ENCODE results near the gene RPTOR.

The RPTOR gene

DNA sequence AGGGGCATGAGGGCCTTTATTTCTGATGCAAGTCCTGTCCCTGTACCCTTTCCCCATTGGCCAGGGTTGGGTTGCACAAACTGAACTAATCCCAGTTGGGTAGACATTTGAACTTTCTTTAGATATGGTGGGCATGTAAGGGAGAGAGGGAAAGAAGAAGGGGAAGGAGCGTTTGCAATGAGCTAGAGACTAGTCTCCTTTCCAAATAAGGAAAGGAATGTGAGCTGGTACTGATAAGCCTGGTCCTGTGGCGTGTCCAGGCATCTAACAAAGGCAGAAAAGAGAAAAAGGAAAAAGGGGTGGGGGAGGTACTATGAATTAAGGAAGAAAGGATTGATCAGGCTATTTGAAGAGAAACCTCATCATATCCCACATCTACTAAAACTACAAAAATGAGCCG is 467.3 kb downstream of the RPTOR start:
- TF ChIP-seq, protein P1, sequence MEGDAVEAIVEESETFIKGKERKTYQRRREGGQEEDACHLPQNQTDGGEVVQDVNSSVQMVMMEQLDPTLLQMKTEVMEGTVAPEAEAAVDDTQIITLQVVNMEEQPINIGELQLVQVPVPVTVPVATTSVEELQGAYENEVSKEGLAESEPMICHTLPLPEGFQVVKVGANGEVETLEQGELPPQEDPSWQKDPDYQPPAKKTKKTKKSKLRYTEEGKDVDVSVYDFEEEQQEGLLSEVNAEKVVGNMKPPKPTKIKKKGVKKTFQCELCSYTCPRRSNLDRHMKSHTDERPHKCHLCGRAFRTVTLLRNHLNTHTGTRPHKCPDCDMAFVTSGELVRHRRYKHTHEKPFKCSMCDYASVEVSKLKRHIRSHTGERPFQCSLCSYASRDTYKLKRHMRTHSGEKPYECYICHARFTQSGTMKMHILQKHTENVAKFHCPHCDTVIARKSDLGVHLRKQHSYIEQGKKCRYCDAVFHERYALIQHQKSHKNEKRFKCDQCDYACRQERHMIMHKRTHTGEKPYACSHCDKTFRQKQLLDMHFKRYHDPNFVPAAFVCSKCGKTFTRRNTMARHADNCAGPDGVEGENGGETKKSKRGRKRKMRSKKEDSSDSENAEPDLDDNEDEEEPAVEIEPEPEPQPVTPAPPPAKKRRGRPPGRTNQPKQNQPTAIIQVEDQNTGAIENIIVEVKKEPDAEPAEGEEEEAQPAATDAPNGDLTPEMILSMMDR (IDR thresholded peaks at IDR 0.05; ENCODE audit: low read depth, low read length), result no peak
- H3K4me3 ChIP-seq (ENCODE audit: low read depth, low read length), result no peak overlapping the region

DNA sequence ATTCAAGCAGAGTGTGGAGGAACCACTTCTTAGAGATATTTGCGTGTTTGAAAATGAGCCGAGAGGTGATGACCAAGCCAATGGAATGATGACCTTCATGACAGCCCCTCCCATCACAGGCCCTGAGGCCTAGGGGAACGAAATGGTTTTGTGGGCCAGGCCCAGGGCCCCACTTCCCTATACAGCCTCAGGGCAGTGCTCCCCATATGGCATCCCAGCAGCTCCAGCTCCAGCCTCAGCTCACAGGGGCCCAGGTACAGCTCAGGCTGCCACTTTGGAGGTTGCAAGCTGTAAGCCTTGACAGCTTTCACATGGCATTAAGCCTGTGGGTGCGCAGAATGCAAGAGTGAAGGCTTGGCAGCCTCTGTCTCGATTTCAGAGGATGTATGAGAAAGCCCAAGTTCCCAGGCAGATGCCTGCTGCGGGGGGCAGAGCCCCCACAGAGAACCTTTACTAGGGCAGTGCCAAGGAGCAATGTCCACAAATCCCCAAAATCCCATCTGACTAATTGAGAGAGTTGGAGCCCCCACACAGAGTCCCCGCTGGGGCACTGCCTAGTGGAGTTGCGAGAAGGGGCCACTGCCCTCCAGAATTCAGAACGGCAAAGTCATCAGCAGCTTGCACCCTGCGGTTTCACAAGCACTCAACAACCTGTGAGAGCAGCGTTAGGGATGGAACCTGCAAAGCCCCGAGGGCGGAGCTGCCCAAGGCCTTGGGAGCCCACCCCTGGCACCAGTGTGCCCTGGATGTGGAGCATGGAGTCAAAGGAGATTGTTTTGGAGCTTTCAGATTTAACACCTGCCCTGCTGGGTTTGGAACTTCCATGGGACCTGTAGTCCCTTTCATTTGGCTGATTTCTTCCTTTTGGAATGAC is 468.2 kb downstream of the RPTOR start:
- no peak overlapping the region for H3K4me3 ChIP-seq (ENCODE audit: low read depth, low read length)
- TF ChIP-seq, protein P1 (IDR thresholded peaks at IDR 0.05; ENCODE audit: low read depth, low read length), result no peak

DNA sequence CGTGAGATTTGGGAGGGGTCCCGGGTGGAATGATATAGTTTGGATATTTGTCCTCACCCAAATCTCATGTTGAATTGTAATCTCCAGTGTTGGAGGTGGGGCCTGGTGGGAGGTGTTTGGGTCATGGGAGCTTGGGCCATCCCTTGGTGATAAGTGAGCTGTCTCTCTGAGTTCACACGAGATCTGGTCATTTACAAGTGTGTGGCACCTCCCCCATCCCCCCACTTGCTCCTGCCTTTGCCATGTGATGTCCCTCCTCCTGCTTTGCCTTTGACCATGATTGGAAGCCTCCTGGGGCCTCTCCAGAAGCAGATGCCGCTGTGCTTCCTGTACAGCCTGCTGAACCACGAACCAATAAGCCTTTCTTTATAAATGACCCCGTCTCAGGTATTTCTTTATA is 469.0 kb downstream of the RPTOR start:
- TF ChIP-seq, protein P1 (IDR thresholded peaks at IDR 0.05; ENCODE audit: low read depth, low read length), result no peak
- no peak overlapping the region for H3K4me3 ChIP-seq (ENCODE audit: low read depth, low read length)

DNA sequence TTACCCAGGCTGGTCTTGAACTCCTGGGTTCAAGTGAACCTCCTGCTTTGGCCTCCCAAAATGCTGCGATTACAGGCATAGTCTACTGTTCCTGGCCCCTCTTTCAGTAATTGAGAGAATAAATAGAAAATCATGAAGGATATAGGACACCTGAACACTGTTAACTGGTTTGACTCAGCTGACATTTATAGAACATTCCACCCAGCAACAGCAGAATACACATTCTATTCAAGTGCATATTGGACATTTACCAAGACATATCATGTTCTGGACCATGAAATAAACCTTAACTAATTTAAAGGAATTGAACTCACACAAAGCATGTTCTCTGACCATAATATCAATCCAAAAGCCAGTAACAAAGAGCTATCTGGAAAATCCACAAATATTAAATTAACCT is 470.5 kb downstream of the RPTOR start:
- TF ChIP-seq, protein P1 (IDR thresholded peaks at IDR 0.05; ENCODE audit: low read depth, low read length), result no peak
- no peak overlapping the region for H3K4me3 ChIP-seq (ENCODE audit: low read depth, low read length)
